OCI-LY7 (cell line): ENCODE measurements around the gene STAT2.

Experiments
- CTCF ChIP-seq: fragments of 200-600 bp; sonication (generic); conservative IDR thresholded peaks from 2 replicates; pipeline ENCODE4 v1.5.1; 2014; ENCODE audit warnings: mild to moderate bottlenecking, antibody characterized with exemption, low read length, moderate library complexity, mixed read lengths
- EZH2phosphoT487 ChIP-seq: fragments of 200-600 bp; sonication (generic); IDR thresholded peaks from 2 replicates; pipeline ENCODE4 v1.6.1; 2018; ENCODE audit warnings: low read depth, borderline replicate concordance, mild to moderate bottlenecking, mixed run types, antibody characterized with exemption, low read length, moderate library complexity, mixed read lengths

- TF ChIP-seq CTCF (no peak), EZH2phosphoT487 (no peak)
Observed at GRCh38 chr12:56300644-56301464, 59.1 kb downstream of the STAT2 start.
